HepG2 (cell line): ENCODE results near the gene FAM222A. TPM values are rescaled to one million over a fixed set of nuclear protein-coding genes. Genes with fewer than 3 reads are reported as not detected.

Experiments used
- FOXA1 ChIP-seq, 2 experiments: fragments of 450-650 bp in 1 of 2; sonication (generic) in 1 of 2; formaldehyde crosslinking in 1 of 2; IDR thresholded peaks; 2 replicates each; pipeline versions ENCODE4 v1.4.0 to v1.6.1; 2016 to 2020; ENCODE audit warnings: missing genetic modification reagents in 1 of 2
- HOXA5 ChIP-seq: sonication (generic); formaldehyde crosslinking; IDR thresholded peaks from 2 replicates; pipeline ENCODE4 v1.4.0; 2020; ENCODE audit warnings: missing genetic modification reagents
- MED1 ChIP-seq: sonication (generic); formaldehyde crosslinking; IDR thresholded peaks from 2 replicates; pipeline ENCODE4 v1.4.0; 2020; ENCODE audit warnings: missing genetic modification reagents
- NCOA5 ChIP-seq: sonication (generic); formaldehyde crosslinking; IDR thresholded peaks from 2 replicates; pipeline ENCODE4 v1.4.0; 2020; ENCODE audit warnings: missing genetic modification reagents
- NFE2L2 ChIP-seq: fragments of 150-350 bp; IDR thresholded peaks from 2 replicates; pipeline ENCODE4 v1.6.1; 2014; ENCODE audit warnings: low read length
- RARA ChIP-seq: IDR thresholded peaks from 2 replicates; pipeline ENCODE4 v1.6.1; 2016; ENCODE audit warnings: missing genetic modification reagents, missing compliant biosample characterization
- ZMYM3 ChIP-seq: sonication (generic); formaldehyde crosslinking; IDR thresholded peaks from 2 replicates; pipeline ENCODE4 v1.5.1; 2020; ENCODE audit warnings: mild to moderate bottlenecking, missing genetic modification reagents
- ZNF235 ChIP-seq: sonication (generic); formaldehyde crosslinking; IDR thresholded peaks from 2 replicates; pipeline ENCODE4 v1.8.1; 2023; ENCODE audit warnings: mild to moderate bottlenecking, missing genetic modification reagents, borderline replicate concordance
- ZNF33A ChIP-seq: sonication (generic); formaldehyde crosslinking; IDR thresholded peaks from 2 replicates; pipeline ENCODE4 v1.5.1; 2020; ENCODE audit warnings: missing genetic modification reagents, mild to moderate bottlenecking, moderate library complexity, borderline replicate concordance
- polyA plus RNA-seq, 8 experiments: library from polyadenylated mRNA; depleted of rRNA in 3 of 8; stranded (reverse) in 7 of 8; unstranded in 1 of 8; fragments of >200 nt; fragmentation: Illumina TruSeq in 4 of 8; extraction: Trizol in 4 of 8; gene quantifications; 2 replicates each; pipeline versions ENCODE4 v1.2.1 to v1.2.3, GENCODE V29; 2011 to 2016; ENCODE audit warnings: low read depth in 4 of 8, missing spikeins in 1 of 8, mixed read lengths in 1 of 8; ENCODE audit not compliant: insufficient read depth in 1 of 8
- total RNA-seq, 5 experiments: library from RNA; depleted of rRNA; stranded (reverse); fragments of >200 nt; fragmentation: Illumina TruSeq; extraction: Trizol; gene quantifications; 2 replicates each; pipeline ENCODE4 v1.2.3, GENCODE V29; 2016; ENCODE audit warnings: low read depth in 1 of 5
- TF ChIP-seq, protein P1 (sequence below): sonication (generic); formaldehyde crosslinking; IDR thresholded peaks from 2 replicates; pipeline ENCODE4 v1.5.0; 2020; ENCODE audit warnings: mild to moderate bottlenecking, missing genetic modification reagents, borderline replicate concordance
- TF ChIP-seq, protein P2 (sequence below): sonication (generic); formaldehyde crosslinking; IDR thresholded peaks from 2 replicates; pipeline ENCODE4 v1.8.0; 2022; ENCODE audit warnings: missing genetic modification reagents, low read depth, mild to moderate bottlenecking, borderline replicate concordance
- TF ChIP-seq, protein P3 (sequence below): sonication (generic); formaldehyde crosslinking; IDR thresholded peaks from 2 replicates; pipeline ENCODE4 v1.5.0; 2020; ENCODE audit warnings: mild to moderate bottlenecking, missing genetic modification reagents
- TF ChIP-seq, protein P4 (sequence below): sonication (generic); formaldehyde crosslinking; IDR thresholded peaks from 2 replicates; pipeline ENCODE4 v1.4.0; 2020; ENCODE audit warnings: missing genetic modification reagents
- TF ChIP-seq, protein P5 (sequence below): sonication (generic); formaldehyde crosslinking; IDR thresholded peaks from 2 replicates; pipeline ENCODE4 v1.9.0; 2021; ENCODE audit warnings: missing genetic modification reagents, borderline replicate concordance

Gene FAM222A
- total and polyA plus RNA-seq, 2 of the 13 experiments (the other 11 are each of a cell fraction or from before 2014, with no cell fraction given): 2.7 to 9.6 TPM

DNA sequence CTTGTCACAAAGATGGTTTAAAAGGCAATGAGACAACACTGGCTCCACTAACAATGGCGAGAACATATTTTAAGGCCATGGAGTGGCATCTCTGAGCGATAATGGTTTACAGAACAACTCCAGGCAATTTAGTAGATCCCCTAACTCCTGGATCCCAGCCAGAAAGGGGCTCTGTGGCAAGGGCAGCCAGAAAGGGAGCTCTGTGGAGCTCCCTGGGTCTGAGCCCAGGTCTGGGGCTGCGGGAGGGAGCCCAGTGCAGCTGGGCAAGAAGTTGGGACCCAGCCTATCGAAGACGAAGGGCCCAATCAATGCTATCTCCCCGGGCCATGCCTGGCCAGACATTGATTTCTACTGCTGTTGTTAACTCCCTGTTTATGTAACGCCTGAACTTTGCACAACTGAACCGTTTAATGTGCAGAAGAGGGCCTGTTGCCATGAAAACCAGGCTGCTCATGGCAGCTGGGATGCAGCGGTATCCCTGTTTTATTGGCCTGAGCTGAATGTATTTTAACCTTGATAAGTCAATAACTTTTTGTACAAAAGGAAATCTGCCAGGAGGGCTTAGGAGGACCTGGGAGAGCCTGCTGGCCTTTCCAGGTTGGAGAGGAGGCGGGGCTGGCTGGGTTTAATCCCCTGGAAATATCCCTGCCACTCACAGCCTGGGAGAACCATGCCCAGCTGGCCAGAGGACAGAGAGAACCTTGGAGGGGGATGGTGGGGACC is 6.7 kb upstream of the FAM222A start (continued):
- TF ChIP-seq, protein P1, sequence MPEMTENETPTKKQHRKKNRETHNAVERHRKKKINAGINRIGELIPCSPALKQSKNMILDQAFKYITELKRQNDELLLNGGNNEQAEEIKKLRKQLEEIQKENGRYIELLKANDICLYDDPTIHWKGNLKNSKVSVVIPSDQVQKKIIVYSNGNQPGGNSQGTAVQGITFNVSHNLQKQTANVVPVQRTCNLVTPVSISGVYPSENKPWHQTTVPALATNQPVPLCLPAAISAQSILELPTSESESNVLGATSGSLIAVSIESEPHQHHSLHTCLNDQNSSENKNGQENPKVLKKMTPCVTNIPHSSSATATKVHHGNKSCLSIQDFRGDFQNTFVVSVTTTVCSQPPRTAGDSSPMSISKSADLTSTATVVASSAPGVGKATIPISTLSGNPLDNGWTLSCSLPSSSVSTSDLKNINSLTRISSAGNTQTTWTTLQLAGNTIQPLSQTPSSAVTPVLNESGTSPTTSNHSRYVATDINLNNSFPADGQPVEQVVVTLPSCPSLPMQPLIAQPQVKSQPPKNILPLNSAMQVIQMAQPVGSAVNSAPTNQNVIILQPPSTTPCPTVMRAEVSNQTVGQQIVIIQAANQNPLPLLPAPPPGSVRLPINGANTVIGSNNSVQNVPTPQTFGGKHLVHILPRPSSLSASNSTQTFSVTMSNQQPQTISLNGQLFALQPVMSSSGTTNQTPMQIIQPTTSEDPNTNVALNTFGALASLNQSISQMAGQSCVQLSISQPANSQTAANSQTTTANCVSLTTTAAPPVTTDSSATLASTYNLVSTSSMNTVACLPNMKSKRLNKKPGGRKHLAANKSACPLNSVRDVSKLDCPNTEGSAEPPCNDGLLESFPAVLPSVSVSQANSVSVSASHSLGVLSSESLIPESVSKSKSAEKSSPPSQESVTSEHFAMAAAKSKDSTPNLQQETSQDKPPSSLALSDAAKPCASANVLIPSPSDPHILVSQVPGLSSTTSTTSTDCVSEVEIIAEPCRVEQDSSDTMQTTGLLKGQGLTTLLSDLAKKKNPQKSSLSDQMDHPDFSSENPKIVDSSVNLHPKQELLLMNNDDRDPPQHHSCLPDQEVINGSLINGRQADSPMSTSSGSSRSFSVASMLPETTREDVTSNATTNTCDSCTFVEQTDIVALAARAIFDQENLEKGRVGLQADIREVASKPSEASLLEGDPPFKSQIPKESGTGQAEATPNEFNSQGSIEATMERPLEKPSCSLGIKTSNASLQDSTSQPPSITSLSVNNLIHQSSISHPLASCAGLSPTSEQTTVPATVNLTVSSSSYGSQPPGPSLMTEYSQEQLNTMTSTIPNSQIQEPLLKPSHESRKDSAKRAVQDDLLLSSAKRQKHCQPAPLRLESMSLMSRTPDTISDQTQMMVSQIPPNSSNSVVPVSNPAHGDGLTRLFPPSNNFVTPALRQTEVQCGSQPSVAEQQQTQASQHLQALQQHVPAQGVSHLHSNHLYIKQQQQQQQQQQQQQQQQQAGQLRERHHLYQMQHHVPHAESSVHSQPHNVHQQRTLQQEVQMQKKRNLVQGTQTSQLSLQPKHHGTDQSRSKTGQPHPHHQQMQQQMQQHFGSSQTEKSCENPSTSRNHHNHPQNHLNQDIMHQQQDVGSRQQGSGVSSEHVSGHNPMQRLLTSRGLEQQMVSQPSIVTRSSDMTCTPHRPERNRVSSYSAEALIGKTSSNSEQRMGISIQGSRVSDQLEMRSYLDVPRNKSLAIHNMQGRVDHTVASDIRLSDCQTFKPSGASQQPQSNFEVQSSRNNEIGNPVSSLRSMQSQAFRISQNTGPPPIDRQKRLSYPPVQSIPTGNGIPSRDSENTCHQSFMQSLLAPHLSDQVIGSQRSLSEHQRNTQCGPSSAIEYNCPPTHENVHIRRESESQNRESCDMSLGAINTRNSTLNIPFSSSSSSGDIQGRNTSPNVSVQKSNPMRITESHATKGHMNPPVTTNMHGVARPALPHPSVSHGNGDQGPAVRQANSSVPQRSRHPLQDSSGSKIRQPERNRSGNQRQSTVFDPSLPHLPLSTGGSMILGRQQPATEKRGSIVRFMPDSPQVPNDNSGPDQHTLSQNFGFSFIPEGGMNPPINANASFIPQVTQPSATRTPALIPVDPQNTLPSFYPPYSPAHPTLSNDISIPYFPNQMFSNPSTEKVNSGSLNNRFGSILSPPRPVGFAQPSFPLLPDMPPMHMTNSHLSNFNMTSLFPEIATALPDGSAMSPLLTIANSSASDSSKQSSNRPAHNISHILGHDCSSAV: no peak
- TF ChIP-seq FOXA1 (IDR thresholded peaks at IDR 0.05) (no peak), FOXA1 (CRISPR knock-in tag; IDR thresholded peaks at IDR 0.05) (peak; percentile 69), ZNF33A (CRISPR knock-in tag) (no peak), RARA (CRISPR knock-in tag) (peak; percentile 81), ZMYM3 (CRISPR knock-in tag) (peak; percentile 79), ZNF235 (CRISPR knock-in tag) (no peak), NFE2L2 (no peak), HOXA5 (CRISPR knock-in tag) (no peak), MED1 (CRISPR knock-in tag) (peak; percentile 67), NCOA5 (CRISPR knock-in tag) (no peak)
- TF ChIP-seq, protein P2, sequence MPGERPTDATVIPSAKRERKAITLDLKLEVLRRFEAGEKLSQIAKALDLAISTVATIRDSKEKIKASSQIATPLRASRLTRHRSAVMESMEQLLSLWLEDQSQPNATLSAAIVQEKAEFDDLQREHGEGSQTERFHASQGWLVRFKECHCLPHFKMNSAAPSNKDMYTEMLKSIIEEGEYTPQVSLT (CRISPR knock-in tag): no peak
- TF ChIP-seq, protein P3, sequence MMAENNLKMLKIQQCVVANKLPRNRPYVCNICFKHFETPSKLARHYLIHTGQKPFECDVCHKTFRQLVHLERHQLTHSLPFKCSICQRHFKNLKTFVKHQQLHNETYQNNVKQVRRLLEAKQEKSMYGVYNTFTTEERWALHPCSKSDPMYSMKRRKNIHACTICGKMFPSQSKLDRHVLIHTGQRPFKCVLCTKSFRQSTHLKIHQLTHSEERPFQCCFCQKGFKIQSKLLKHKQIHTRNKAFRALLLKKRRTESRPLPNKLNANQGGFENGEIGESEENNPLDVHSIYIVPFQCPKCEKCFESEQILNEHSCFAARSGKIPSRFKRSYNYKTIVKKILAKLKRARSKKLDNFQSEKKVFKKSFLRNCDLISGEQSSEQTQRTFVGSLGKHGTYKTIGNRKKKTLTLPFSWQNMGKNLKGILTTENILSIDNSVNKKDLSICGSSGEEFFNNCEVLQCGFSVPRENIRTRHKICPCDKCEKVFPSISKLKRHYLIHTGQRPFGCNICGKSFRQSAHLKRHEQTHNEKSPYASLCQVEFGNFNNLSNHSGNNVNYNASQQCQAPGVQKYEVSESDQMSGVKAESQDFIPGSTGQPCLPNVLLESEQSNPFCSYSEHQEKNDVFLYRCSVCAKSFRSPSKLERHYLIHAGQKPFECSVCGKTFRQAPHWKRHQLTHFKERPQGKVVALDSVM (CRISPR knock-in tag): 0 out of 2 replicates have a peak, but pooled peaks have one; percentile 10
- TF ChIP-seq, protein P4, sequence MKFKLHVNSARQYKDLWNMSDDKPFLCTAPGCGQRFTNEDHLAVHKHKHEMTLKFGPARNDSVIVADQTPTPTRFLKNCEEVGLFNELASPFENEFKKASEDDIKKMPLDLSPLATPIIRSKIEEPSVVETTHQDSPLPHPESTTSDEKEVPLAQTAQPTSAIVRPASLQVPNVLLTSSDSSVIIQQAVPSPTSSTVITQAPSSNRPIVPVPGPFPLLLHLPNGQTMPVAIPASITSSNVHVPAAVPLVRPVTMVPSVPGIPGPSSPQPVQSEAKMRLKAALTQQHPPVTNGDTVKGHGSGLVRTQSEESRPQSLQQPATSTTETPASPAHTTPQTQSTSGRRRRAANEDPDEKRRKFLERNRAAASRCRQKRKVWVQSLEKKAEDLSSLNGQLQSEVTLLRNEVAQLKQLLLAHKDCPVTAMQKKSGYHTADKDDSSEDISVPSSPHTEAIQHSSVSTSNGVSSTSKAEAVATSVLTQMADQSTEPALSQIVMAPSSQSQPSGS: peak; percentile 59; the same call in 1 of the 2 replicates
- TF ChIP-seq, protein P5, sequence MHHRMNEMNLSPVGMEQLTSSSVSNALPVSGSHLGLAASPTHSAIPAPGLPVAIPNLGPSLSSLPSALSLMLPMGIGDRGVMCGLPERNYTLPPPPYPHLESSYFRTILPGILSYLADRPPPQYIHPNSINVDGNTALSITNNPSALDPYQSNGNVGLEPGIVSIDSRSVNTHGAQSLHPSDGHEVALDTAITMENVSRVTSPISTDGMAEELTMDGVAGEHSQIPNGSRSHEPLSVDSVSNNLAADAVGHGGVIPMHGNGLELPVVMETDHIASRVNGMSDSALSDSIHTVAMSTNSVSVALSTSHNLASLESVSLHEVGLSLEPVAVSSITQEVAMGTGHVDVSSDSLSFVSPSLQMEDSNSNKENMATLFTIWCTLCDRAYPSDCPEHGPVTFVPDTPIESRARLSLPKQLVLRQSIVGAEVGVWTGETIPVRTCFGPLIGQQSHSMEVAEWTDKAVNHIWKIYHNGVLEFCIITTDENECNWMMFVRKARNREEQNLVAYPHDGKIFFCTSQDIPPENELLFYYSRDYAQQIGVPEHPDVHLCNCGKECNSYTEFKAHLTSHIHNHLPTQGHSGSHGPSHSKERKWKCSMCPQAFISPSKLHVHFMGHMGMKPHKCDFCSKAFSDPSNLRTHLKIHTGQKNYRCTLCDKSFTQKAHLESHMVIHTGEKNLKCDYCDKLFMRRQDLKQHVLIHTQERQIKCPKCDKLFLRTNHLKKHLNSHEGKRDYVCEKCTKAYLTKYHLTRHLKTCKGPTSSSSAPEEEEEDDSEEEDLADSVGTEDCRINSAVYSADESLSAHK: no peak
